ENCODE data around the gene THUMPD1. TPM values are rescaled to one million over a fixed set of nuclear protein-coding genes. Genes with fewer than 3 reads are reported as not detected.

THUMPD1 gene
- total RNA-seq, 1 donor from 2014 or later = 18.6 TPM

DNA sequence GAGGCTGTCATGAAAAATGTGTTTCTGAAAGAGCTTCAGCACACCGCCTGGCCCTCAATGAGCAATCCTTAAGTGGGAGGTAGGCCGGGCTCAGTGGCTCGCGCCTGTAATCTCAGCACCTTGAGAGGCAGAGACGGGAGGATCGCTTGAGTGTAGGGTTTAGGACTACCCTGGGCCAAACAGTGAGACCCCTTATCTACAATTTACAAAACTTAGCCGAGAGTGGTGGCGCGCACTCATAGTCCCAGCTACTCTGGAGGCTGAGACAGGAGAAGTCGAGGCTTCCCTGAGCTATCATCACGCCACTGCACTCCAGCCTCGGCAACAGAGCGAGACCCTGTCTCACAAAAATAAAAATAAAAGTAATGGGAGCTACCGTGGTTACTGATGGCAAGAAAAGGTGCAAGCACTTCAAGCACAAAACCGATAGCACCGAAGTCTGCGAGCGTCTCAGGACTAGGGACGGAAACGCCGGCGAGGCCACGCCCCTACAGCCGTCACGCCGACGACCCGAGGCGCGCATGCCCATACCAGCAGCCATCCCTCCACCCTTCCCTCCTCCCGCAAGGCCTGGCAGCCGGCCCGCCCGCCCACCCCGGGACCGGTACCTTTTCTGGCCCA, 607 bp downstream of the THUMPD1 start:
- TF ChIP-seq, protein P1, sequence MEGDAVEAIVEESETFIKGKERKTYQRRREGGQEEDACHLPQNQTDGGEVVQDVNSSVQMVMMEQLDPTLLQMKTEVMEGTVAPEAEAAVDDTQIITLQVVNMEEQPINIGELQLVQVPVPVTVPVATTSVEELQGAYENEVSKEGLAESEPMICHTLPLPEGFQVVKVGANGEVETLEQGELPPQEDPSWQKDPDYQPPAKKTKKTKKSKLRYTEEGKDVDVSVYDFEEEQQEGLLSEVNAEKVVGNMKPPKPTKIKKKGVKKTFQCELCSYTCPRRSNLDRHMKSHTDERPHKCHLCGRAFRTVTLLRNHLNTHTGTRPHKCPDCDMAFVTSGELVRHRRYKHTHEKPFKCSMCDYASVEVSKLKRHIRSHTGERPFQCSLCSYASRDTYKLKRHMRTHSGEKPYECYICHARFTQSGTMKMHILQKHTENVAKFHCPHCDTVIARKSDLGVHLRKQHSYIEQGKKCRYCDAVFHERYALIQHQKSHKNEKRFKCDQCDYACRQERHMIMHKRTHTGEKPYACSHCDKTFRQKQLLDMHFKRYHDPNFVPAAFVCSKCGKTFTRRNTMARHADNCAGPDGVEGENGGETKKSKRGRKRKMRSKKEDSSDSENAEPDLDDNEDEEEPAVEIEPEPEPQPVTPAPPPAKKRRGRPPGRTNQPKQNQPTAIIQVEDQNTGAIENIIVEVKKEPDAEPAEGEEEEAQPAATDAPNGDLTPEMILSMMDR (conservative IDR thresholded peaks at IDR 0.05; ENCODE audit: low read depth, low read length) = no peak
- DNase-seq (ENCODE audit: low read depth) = no peak
- peak overlapping the region; percentile 92 for H3K4me3 ChIP-seq (ENCODE audit: low read depth, low read length)

DNA sequence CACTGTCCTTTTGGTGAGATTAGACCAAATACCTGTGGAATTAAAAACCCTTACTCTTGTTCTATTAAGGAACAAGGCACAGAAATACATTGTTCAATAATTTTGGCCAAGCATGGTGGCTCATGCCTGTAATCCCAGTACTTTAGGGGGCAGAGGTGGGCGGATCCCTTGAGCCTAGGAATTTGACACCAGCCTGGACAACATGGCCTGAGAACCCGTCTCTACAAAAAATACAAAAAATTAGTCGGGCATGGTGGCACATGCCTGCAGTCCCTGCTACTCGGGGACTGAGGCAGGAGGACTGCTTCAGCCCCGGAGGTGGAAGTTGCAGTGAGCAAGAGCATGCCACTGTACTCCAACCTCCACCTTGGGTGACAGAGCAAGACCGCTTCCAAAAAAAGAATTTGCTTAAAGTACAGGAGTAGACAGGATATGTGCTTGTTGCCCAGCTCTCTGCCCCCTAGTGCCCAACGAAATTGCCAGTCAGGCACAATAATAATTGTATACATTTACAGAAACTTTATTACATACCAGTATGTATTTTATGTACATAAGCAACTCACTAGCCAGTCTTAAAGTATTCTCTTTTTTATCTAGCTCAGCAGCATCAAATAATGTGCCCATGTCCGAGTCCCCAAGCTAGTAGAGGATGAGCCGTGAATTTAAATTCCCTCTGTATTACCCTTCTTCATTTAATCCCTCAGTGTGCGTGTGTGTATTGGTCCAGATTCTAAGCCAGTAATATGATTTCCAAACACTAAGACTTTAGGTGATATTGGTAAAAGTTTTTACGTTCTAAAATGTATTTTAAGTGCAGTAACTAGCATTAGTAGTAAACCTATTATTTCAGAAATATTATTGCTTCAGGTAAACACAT, 1.4 kb downstream of the THUMPD1 start:
- peak overlapping the region; percentile 92 for H3K4me3 ChIP-seq (ENCODE audit: low read depth, low read length)
- TF ChIP-seq, protein P1 (conservative IDR thresholded peaks at IDR 0.05; ENCODE audit: low read depth, low read length) = peak; percentile 62
- DNase-seq (ENCODE audit: low read depth) = no peak

DNA sequence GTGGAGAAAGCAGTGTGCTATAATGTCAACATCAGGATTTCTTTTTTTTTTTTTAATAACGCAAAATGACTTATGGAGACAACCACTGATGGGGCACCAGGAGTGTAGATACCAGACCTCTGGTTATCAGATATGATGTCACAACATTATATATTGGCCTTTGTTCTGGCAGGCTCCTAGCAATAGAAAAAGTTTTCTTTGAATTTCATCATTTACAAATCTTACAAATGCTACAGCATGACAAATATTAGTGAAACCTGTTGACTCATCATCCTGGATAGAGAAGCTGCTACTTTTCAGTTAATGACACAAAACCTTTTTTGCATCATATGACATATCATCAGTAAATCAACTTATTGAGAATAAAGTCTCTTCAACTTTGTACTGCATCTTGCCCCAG, 6.1 kb downstream of the THUMPD1 start:
- no peak overlapping the region for H3K4me3 ChIP-seq (ENCODE audit: low read depth, low read length)
- TF ChIP-seq, protein P1 (conservative IDR thresholded peaks at IDR 0.05; ENCODE audit: low read depth, low read length) = no peak
- DNase-seq (ENCODE audit: low read depth) = no peak

DNA sequence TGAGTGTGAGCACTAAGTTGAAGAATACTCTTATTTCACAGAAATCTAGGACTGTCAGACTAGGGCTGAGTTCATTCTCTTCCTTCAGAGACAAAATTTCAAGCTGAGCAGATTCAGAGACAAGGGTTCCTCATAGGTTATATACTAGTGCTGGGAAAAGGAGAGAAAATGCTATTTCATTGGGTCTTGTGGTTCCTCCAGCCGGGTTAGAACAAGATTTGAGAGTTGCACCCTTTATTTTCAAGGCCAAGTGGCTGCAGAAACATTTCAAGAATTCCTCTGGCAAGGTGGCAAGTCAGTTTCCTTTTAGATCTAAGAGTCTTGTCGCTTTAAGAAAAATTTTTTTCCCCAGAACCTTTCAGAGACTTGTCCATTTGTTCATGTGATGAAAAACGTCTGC, 6.8 kb downstream of the THUMPD1 start:
- no peak for DNase-seq (ENCODE audit: low read depth)
- no peak overlapping the region for H3K4me3 ChIP-seq (ENCODE audit: low read depth, low read length)
- TF ChIP-seq, protein P1 (conservative IDR thresholded peaks at IDR 0.05; ENCODE audit: low read depth, low read length) = no peak

DNA sequence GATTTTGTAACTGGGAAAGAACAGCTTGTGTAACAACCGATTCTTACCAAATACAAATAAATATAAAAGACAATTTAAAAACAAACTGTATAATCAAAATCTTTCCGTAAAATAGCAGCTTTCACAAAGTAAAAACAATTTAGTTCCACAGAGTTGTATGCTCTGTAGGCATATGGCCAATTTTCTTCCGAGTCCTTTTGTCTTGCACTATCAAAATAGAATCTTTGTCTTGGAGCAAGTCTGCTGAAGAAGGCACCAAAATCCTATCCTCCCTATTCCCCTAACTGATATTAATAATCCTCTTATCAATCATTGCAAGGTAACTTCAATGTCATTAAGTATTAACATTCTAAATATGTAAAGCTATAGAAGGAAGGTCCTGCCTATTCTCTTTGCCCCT, 7.6 kb downstream of the THUMPD1 start:
- H3K4me3 ChIP-seq (ENCODE audit: low read depth, low read length) = no peak overlapping the region
- TF ChIP-seq, protein P1 (conservative IDR thresholded peaks at IDR 0.05; ENCODE audit: low read depth, low read length) = no peak
- DNase-seq (ENCODE audit: low read depth) = no peak

DNA sequence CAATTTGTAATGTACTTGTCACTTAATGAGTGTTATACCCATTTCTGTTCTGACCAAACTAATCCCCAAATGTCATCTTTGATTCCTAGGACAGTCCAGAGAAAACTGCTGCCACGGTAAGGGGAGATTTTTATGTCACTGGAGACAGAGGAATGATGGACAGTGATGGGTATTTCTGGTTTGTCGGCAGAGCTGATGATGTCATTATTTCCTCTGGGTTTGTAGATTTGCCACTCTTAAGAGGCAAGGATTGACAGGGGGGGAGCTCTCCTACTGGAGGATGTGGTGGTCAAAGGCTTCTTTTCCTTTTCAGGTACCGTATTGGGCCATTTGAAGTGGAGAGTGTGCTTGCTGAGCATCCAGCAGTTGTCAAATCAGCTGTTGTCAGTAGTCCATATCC, 12.5 kb downstream of the THUMPD1 start:
- TF ChIP-seq, protein P1 (conservative IDR thresholded peaks at IDR 0.05; ENCODE audit: low read depth, low read length) = no peak
- DNase-seq (ENCODE audit: low read depth) = no peak
- no peak overlapping the region for H3K4me3 ChIP-seq (ENCODE audit: low read depth, low read length)

All from epithelial cell of proximal tubule (primary cell).